Measurements from ENCODE around the gene SCGN.

Gene SCGN, protein sequence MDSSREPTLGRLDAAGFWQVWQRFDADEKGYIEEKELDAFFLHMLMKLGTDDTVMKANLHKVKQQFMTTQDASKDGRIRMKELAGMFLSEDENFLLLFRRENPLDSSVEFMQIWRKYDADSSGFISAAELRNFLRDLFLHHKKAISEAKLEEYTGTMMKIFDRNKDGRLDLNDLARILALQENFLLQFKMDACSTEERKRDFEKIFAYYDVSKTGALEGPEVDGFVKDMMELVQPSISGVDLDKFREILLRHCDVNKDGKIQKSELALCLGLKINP

DNA sequence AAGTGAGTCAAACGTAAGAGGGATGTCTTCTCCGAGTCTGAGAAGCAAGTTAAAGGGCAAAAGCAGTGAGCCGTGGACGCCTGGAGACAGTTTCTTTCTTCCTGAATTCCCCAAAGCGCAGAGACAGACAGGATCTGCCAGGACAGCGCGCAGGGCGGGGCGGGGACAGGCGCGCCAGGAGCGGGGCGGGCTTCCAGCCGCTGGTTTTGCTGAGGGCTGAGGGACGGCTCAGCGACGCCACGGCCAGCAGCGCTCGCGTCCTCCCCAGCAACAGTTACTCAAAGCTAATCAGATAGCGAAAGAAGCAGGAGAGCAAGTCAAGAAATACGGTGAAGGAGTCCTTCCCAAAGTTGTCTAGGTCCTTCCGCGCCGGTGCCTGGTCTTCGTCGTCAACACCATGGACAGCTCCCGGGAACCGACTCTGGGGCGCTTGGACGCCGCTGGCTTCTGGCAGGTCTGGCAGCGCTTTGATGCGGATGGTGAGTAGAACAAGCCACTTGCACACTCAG lies at the start of gene SCGN:
TSS of gene SCGN (plus strand) at position 209 of the 509 bp plus-strand sequence. CDS start at position 398, 189 bp downstream.
- no peak for DNase-seq (ENCODE audit: low spot score)

DNA sequence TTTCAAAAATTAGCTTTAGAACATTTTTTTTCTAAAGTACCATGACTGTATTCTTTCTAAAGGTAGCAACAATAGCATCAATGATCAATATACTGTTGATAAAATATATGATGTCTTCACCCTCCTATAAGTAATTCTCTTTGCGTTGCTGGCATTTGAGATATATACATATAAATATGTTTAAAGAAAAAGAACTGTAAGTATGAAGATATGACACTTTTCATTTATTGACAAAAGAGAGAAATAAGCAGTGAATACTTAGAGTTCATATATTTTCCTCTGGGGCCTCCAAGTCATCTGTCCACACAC lies 49.4 kb upstream of the SCGN start:
- no peak for DNase-seq (ENCODE audit: low spot score)

GRCh38 chr6:25603251-25603650 lies 48.8 kb upstream of the SCGN start:
- DNase-seq (ENCODE audit: low spot score), result no peak

GRCh38 chr6:25606151-25606550 lies 45.9 kb upstream of the SCGN start:
- no peak for DNase-seq (ENCODE audit: low spot score)

- no peak for DNase-seq (ENCODE audit: low spot score)
Observed at GRCh38 chr6:25608558-25609174, 43.3 kb upstream of the SCGN start.

DNA sequence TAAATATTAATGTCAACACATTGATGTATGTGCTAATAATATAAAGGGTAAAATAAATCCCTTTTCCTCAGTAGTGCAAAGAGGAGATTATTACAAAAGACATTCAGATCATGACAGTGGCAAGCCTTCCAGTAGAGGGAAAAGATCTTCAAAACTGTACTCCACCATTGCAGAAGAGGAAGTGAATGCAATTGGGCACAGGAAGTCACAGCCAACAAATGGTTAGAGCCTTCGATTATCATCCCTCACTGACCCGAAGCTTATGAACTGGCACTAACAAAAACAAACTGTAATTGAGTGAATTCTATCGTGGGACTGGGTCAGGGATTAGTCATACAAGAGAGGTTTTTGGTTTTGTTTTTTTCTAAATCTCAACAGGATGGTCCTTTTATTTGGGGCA lies 39.3 kb upstream of the SCGN start:
- no peak for DNase-seq (ENCODE audit: low spot score)

- DNase-seq (ENCODE audit: low spot score), result no peak
Observed at GRCh38 chr6:25613415-25613814, 38.6 kb upstream of the SCGN start.

GRCh38 chr6:25614052-25614451 lies 38.0 kb upstream of the SCGN start:
- no peak for DNase-seq (ENCODE audit: low spot score)

DNA sequence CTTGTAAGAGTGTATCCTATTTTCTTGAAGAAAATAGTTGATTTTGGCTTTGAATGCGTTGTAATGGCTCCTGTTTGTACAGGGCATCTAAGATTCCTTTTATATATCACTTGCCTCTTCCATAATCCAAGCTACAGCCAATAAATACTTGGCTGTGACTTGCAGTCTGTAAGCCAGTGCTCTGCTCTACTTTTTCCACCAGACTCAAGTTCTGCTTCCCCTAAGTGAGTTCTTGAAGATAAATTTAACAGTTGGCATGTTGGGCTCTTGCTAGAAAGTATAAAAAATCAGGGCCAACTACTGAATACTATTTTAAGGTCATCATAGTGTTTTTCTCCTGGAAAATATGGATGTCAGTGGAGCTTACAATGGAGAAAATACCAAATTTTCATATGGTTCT lies 36.5 kb upstream of the SCGN start:
- no peak for DNase-seq (ENCODE audit: low spot score)

- DNase-seq (ENCODE audit: low spot score), result no peak
Observed at GRCh38 chr6:25617997-25618396, 34.0 kb upstream of the SCGN start.

DNA sequence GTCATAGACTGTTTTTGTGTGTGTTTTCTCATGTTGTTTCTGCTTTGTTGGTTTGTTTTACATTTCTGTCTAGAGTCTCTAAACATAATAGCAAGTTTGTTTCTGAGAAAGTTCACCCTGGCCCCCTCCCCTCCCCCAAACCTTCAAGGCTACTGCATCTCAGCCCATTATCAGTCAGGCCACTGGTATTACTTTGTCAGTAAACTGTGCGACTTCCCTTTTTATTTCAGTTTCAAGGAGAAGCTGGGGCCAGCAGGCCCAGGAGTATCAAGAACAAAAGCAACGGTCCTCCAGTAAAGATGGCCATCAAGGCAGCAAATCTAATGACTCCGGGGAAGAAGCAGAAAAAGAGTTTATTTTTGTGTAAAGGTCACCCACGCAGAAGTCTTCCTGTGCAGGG lies 32.8 kb upstream of the SCGN start:
- DNase-seq (ENCODE audit: low spot score), result no peak

GRCh38 chr6:25620391-25620790 lies 31.6 kb upstream of the SCGN start:
- DNase-seq (ENCODE audit: low spot score), result no peak

GRCh38 chr6:25623065-25623464 lies 28.9 kb upstream of the SCGN start:
- DNase-seq (ENCODE audit: low spot score), result no peak

- no peak for DNase-seq (ENCODE audit: low spot score)
Observed at GRCh38 chr6:25623879-25624278, 28.1 kb upstream of the SCGN start.

- DNase-seq (ENCODE audit: low spot score), result no peak
Observed at GRCh38 chr6:25627001-25627400, 25.0 kb upstream of the SCGN start.

DNA sequence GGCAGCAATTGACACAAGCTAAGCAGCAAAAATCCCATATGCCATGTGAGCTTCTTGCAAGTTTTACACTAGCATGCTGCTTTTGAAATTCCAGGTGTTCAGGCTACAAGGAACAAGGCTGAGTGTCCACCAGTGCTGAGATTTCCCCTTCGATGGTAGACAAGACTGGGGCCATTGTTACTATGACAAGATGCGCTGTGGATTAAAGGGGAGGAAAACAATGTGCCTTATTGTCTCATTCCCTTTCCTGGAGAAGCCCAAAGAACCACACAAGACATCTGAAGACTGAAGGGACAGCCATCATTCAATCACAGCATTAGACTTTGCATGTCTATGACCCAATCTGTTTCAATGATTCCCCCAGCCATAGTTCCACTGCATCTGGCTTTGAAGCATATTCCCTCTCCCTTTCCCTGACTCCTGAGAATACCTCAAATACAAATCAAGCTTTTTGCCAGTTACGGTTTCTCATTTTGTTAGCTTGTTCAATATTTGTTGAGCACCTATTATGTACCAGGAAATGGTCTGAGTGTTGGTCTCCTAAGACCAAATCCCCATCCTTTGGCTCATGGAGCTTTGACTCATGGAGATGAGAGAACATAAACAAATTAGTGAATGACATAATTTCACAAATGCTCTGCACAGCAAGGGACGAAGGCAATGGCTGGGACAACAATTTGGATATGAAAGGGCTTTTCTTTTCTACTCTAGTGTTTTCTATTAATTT lies 23.4 kb upstream of the SCGN start:
- no peak for DNase-seq (ENCODE audit: low spot score)

- DNase-seq (ENCODE audit: low spot score), result no peak
Observed at GRCh38 chr6:25629198-25629576, 22.8 kb upstream of the SCGN start.

- DNase-seq (ENCODE audit: low spot score), result no peak
Observed at GRCh38 chr6:25630508-25631278, 21.3 kb upstream of the SCGN start.

- no peak for DNase-seq (ENCODE audit: low spot score)
Observed at GRCh38 chr6:25635886-25636317, 16.1 kb upstream of the SCGN start.

- DNase-seq (ENCODE audit: low spot score), result no peak
Observed at GRCh38 chr6:25637211-25637610, 14.8 kb upstream of the SCGN start.

GRCh38 chr6:25637960-25638434 lies 14.0 kb upstream of the SCGN start:
- no peak for DNase-seq (ENCODE audit: low spot score)

GRCh38 chr6:25639653-25640052 lies 12.4 kb upstream of the SCGN start:
- no peak for DNase-seq (ENCODE audit: low spot score)
